Smooth muscle cell (in vitro differentiated cells): ENCODE measurements around the gene ADAMTSL1. TPM values are rescaled to one million over a fixed set of nuclear protein-coding genes. Genes with fewer than 3 reads are reported as not detected.

ENCODE experiments used
- DNase-seq: peaks from one replicate; lab custom pipeline; 2025; ENCODE audit not compliant: unreplicated experiment; lab: John Stamatoyannopoulos, UW
- H2AFZ ChIP-seq: fragments of 200-600 bp; sonication (generic); 2 replicates; pipeline ENCODE4 v1.6.0; 2016; ENCODE audit warnings: antibody characterized with exemption, low read depth, mild to moderate bottlenecking
- H3F3A ChIP-seq: fragments of 200-600 bp; sonication (generic); 2 replicates; pipeline ENCODE4 v1.6.0; 2017; ENCODE audit warnings: antibody characterized with exemption, low read depth
- H3K27ac ChIP-seq: fragments of 200-600 bp; sonication (generic); 2 replicates; pipeline ENCODE4 v1.5.1; 2016; ENCODE audit warnings: low read depth, mild to moderate bottlenecking
- H3K27me3 ChIP-seq: fragments of 200-600 bp; sonication (generic); 2 replicates; pipeline ENCODE4 v1.6.1; 2016; ENCODE audit warnings: low read depth, mild to moderate bottlenecking
- H3K36me3 ChIP-seq: fragments of 200-600 bp; sonication (generic); 2 replicates; pipeline ENCODE4 v1.5.1; 2016; ENCODE audit warnings: low read depth
- H3K4me1 ChIP-seq: fragments of 200-600 bp; sonication (generic); 2 replicates; pipeline ENCODE4 v1.5.1; 2016; ENCODE audit warnings: low read depth
- H3K4me2 ChIP-seq: fragments of 200-600 bp; sonication (generic); 2 replicates; pipeline ENCODE4 v1.6.0; 2016; ENCODE audit warnings: mild to moderate bottlenecking
- H3K4me3 ChIP-seq: fragments of 200-600 bp; sonication (generic); 2 replicates; pipeline ENCODE4 v1.5.1; 2016; ENCODE audit warnings: mild to moderate bottlenecking
- H3K79me2 ChIP-seq: fragments of 200-600 bp; sonication (generic); 2 replicates; pipeline ENCODE4 v1.6.0; 2016; ENCODE audit warnings: low read depth, mild to moderate bottlenecking
- H3K9ac ChIP-seq: fragments of 200-600 bp; sonication (generic); 2 replicates; pipeline ENCODE4 v1.6.0; 2016; ENCODE audit warnings: low read depth
- H3K9me3 ChIP-seq: fragments of 200-600 bp; sonication (generic); replicated peaks from 2 replicates; pipeline ENCODE4 v1.5.1; 2016; ENCODE audit warnings: low read depth
- H4K20me1 ChIP-seq: fragments of 200-600 bp; sonication (generic); 2 replicates; pipeline ENCODE4 v1.6.0; 2016; ENCODE audit warnings: low read depth
- WGBS: methylation state at CpG from one replicate; pipeline ENCODE4 v1.1.7; 2016; ENCODE audit warnings: low lambda C conversion rate; 5-methylcytosine and 5-hydroxymethylcytosine counted together
- polyA plus RNA-seq: library from polyadenylated mRNA; unstranded; fragments of >200 nt; fragmentation: Nextera tagmentation; extraction: Ambion mirVana; gene quantifications from 2 replicates; pipeline ENCODE4 v1.2.1, GENCODE V29; 2016
- total RNA-seq: library from RNA; depleted of rRNA; stranded (reverse); fragments of >200 nt; gene quantifications from 2 replicates; pipeline ENCODE4 v1.2.3, GENCODE V29; 2014
- TF ChIP-seq, protein P1 (sequence below): fragments of 200-600 bp; sonication (generic); IDR thresholded peaks from 2 replicates; pipeline ENCODE4 v1.5.1; 2017; ENCODE audit warnings: borderline replicate concordance, mild to moderate bottlenecking, antibody characterized with exemption; ENCODE audit not compliant: insufficient read depth, poor library complexity, severe bottlenecking

Gene ADAMTSL1
- total and polyA plus RNA-seq, 2 experiments from 2014 or later: 4.3 to 4.4 TPM

DNA sequence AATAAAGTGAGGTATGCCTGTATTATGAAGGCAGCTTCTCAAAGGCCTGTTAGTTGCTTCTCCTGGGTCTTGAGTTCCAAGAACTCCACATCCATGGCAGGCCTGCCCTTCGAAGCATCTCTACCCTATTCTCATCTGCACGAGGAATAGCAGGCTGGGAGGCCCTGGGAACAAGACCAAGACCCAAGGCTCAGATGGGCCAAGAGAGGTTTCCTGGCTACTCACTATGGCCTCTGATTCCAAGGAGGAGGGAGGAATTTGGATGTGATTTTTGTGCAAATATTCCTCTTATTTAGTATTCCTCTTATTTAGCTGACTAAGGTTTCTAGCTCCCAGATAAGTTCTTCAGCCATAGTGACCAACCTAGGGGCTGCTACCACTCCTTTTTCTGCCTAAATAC, 407.8 kb downstream of the ADAMTSL1 start:
- WGBS: 89% methylated on average over 2 of the region's 2 CpGs
- Histone ChIP-seq H2AFZ (no peak overlapping the region), H4K20me1 (no peaks in the 10 kb centered on the region), H3F3A (no peaks in the 10 kb centered on the region), H3K27me3 (no peaks in the 10 kb centered on the region), H3K4me3 (no peak overlapping the region), H3K4me2 (no peak overlapping the region), H3K79me2 (no peaks in the 10 kb centered on the region), H3K9me3 (no peaks in the 10 kb centered on the region), H3K4me1 (no peaks in the 10 kb centered on the region), H3K27ac (no peak overlapping the region), H3K9ac (no peak overlapping the region), H3K36me3 (no peaks in the 10 kb centered on the region)
- DNase-seq: no peak
- TF ChIP-seq, protein P1, sequence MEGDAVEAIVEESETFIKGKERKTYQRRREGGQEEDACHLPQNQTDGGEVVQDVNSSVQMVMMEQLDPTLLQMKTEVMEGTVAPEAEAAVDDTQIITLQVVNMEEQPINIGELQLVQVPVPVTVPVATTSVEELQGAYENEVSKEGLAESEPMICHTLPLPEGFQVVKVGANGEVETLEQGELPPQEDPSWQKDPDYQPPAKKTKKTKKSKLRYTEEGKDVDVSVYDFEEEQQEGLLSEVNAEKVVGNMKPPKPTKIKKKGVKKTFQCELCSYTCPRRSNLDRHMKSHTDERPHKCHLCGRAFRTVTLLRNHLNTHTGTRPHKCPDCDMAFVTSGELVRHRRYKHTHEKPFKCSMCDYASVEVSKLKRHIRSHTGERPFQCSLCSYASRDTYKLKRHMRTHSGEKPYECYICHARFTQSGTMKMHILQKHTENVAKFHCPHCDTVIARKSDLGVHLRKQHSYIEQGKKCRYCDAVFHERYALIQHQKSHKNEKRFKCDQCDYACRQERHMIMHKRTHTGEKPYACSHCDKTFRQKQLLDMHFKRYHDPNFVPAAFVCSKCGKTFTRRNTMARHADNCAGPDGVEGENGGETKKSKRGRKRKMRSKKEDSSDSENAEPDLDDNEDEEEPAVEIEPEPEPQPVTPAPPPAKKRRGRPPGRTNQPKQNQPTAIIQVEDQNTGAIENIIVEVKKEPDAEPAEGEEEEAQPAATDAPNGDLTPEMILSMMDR: no peak

DNA sequence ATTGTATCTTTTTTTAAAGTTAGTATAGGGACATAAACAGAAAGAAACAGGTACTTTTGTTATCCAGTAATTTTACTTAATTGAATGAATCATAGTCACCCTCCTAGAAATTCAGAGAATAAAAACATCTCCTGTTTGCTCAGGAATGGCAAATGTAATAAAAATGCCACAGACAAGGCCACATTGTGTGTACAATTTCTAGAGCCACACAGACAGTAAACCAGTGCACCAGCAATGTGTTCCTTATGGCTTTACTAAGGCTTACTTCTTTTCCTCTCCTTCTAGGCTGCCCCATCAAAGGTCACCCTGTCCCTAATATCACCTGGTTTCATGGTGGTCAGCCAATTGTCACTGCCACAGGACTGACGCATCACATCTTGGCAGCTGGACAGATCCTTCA, 413.6 kb downstream of the ADAMTSL1 start:
- Histone ChIP-seq H3K9me3 (no peaks in the 10 kb centered on the region), H2AFZ (no peak overlapping the region), H3F3A (no peaks in the 10 kb centered on the region), H3K79me2 (no peaks in the 10 kb centered on the region), H3K4me3 (no peak overlapping the region), H3K9ac (no peak overlapping the region), H4K20me1 (no peaks in the 10 kb centered on the region), H3K4me1 (no peaks in the 10 kb centered on the region), H3K4me2 (no peak overlapping the region), H3K36me3 (no peaks in the 10 kb centered on the region), H3K27ac (no peak overlapping the region), H3K27me3 (no peaks in the 10 kb centered on the region)
- no peak for DNase-seq
- TF ChIP-seq, protein P1: no peak
- WGBS: 93% methylated on average over 1 of the region's 1 CpG

DNA sequence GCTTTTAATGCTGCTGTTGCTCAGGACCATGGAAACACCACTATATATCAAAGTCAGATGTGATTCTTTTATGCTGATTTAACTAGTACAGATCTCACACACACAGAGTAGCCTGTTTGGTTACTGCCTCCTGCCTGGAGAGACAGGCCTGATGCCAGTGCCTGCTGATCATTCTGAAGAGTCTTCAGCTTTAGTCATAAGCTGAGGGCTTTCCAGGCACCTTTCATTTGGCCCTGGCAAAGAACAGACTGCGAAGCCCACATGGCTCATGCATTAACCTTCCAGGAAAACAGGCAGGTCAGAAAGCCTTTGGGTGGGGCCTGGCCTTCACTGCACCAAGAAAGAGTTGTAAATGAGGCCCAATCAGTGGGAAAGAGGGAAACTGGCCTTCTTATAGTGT, 414.3 kb downstream of the ADAMTSL1 start:
- no peak overlapping the region for H3K4me2 ChIP-seq
- no peaks in the 10 kb centered on the region for H3K79me2 ChIP-seq
- no peaks in the 10 kb centered on the region for H4K20me1 ChIP-seq
- no peaks in the 10 kb centered on the region for H3K36me3 ChIP-seq
- no peaks in the 10 kb centered on the region for H3F3A ChIP-seq
- no peak overlapping the region for H3K9ac ChIP-seq
- no peak overlapping the region for H3K4me3 ChIP-seq
- no peak for DNase-seq
- no peaks in the 10 kb centered on the region for H3K27me3 ChIP-seq
- H3K27ac ChIP-seq: no peak overlapping the region
- TF ChIP-seq, protein P1: no peak
- H2AFZ ChIP-seq: no peak overlapping the region
- H3K4me1 ChIP-seq: no peaks in the 10 kb centered on the region
- no peaks in the 10 kb centered on the region for H3K9me3 ChIP-seq
- 83% methylated on average over 1 of the region's 1 CpG for WGBS

DNA sequence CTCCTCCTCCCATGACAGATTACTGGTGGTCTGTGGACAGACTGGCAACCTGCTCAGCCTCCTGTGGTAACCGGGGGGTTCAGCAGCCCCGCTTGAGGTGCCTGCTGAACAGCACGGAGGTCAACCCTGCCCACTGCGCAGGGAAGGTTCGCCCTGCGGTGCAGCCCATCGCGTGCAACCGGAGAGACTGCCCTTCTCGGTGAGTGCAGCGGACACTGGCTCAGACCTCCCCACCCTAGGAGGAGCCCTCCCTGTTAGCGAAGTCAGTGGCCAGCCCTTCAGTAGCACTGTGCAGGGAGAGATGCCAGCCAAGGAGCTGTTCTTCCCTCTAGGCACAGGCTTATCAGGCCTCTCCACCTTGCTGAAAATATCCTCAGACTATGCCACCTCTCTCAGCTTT, 415.6 kb downstream of the ADAMTSL1 start:
- 96% methylated on average over 12 of the region's 12 CpGs for WGBS
- no peaks in the 10 kb centered on the region for H3K27me3 ChIP-seq
- H3K4me2 ChIP-seq: no peak overlapping the region
- no peaks in the 10 kb centered on the region for H4K20me1 ChIP-seq
- no peaks in the 10 kb centered on the region for H3F3A ChIP-seq
- TF ChIP-seq, protein P1: no peak
- H3K36me3 ChIP-seq: no peaks in the 10 kb centered on the region
- no peak overlapping the region for H3K4me3 ChIP-seq
- H3K27ac ChIP-seq: no peak overlapping the region
- no peaks in the 10 kb centered on the region for H3K79me2 ChIP-seq
- no peak for DNase-seq
- no peak overlapping the region for H3K9ac ChIP-seq
- no peaks in the 10 kb centered on the region for H3K9me3 ChIP-seq
- H2AFZ ChIP-seq: no peak overlapping the region
- no peaks in the 10 kb centered on the region for H3K4me1 ChIP-seq
